ENCODE results near the gene TMEM242.

- no peak for TF ChIP-seq EP300 (conservative IDR thresholded peaks at IDR 0.05; ENCODE audit: poor library complexity, severe bottlenecking)
- no peak for TF ChIP-seq CTCF (IDR thresholded peaks at IDR 0.05; ENCODE audit: poor library complexity, severe bottlenecking)
- TF ChIP-seq EZH2 (IDR thresholded peaks at IDR 0.05; ENCODE audit: borderline replicate concordance, insufficient read depth, low read length, poor library complexity, severe bottlenecking), result no peak
- TF ChIP-seq RAD21 (conservative IDR thresholded peaks at IDR 0.05), result no peak
- TF ChIP-seq POLR2AphosphoS5 (IDR thresholded peaks at IDR 0.05), result no peak
- no peak for TF ChIP-seq SMC3 (conservative IDR thresholded peaks at IDR 0.05; ENCODE audit: poor library complexity)
Measured at GRCh38 chr6:157329829-157330228, 6.5 kb upstream of the TMEM242 start.
